ENCODE results near the gene ACCSL.

ACCSL gene

DNA sequence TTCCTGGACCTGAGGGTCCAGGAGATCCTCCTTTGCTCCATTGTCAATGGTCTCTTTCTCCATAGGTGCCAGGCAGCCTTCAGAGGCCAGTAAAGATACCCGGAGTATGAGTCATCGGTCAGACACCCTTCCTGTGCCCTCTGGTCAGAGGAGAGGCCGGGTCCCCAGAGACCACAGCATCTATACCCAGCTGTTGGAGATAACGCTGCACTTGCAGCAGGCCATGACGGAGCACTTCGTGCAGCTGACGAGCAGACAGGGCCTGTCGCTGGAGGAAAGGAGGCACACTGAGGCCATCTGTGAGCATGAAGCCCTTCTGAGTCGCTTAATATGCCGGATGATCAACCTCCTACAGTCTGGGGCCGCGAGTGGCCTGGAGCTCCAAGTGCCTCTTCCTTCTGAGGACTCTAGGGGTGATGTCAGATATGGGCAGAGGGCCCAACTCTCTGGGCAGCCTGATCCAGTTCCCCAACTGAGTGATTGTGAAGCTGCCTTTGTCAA is at the start of gene ACCSL:
ACCSL (plus strand) TSS at position 51 of the 501 bp plus-strand sequence; CDS start at position 107, 56 bp downstream.
- no peak for DNase-seq (ENCODE audit: low read depth in 2 of 2)

DNA sequence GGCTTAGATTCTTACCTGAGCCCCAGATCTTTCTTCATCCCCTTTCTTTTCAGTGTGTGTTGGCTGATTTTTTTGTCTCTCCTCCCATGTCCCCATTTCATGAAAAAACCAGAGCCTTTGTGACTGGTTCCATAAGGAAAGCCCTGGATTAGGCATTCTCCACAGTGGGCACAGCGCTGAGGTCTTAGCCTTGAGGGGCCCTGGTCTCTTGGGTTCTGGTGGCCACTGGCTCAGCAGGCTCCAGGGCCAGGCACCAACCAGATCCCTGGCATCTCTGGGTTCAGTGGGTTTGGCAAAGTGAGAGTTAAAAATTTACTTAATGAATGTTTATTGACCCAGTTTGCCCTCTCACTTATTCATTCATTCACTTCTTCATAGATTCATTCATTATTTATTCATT is 49.5 kb upstream of the ACCSL start:
- no peak for DNase-seq (ENCODE audit: low read depth in 2 of 2)

DNA sequence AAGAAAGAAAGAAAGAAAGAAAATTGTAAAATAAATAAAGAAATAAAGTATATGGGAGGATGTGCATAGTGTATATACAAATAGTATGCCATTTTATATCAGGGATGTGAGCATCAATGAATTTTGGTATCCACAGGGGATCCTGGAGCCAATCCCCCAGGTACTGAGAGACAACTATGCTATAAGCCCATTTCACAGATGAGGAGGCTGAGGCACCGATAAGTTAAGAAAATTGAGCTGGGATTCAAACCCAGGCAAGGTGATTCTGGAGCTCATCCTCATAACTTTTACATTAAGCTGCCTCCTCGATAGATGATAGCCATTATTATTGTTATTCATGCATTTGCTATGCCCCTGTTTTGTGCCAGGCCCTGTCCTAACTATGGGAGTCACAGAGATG is 47.0 kb upstream of the ACCSL start:
- DNase-seq (ENCODE audit: low read depth in 2 of 2): no peak

GRCh38 chr11:44002191-44003093 is 45.3 kb upstream of the ACCSL start:
- no peak for DNase-seq (ENCODE audit: low read depth in 2 of 2)

DNA sequence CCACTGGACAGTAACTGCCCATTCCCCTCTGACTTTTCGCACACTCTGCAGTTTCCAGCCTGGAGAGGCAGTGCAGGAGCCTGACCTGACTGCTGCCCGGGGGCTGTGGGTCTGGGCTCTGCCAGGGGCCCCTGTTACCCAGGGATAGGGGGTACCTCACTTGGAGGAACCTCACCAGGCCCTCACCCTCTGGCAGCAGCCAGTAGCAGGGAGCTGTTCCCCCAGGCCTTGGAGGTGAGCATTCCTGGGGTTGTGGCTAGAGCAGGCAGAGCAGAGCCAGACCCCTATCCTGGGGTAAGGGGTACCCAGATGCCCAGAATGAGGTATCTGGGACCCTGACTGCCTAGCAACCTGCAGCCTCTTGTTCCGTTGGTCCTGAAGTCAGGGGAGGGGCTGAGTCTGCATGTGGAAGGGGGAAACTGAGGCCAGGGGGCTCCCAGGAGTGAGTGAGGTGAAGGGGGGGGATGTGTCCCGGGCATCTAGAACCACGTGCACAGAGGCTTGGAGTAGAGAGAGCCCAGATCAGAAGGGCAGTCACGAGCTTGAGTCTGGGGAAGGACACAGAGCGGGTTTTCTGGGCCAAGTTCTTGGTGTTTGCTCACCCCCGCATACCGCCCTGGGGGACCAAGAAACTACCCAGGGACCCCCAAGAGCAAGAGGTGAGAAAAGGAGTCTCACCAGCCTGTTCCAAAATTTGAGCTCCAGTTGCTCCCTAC is 43.9 kb upstream of the ACCSL start:
- no peak for DNase-seq (ENCODE audit: low read depth in 2 of 2)

DNA sequence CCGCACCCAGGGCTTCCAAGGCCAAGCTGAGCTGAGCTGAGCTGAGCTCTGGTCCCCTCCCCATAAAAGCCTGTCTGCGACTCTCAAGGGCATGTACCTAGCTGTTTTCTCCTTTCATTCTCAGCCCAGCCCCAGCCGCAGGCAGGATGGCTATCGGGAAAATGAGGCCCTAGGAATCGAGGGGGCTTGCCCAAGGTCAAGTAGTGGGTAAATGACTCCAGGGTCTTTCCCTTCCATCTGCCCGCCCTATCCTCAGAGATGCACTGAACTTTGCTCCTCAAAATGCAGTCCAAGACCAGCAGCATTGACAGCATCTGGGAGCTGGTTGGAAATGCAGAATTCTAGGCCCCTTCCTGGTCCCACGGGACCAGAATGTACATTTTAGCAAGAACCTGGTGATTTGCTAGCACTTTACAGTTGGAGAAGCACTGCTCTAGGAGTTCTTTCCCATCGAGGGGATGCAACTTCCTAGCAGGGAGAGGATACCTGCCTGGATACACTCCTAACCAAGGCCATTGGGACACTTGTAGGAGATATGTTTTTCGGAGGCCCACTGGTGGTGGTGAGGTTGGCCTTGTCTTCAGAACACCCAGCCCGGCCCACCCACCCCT is 43.2 kb upstream of the ACCSL start:
- DNase-seq (ENCODE audit: low read depth in 2 of 2): no peak

- DNase-seq (ENCODE audit: low read depth in 2 of 2): no peak
Observed at GRCh38 chr11:44005063-44005701, 42.6 kb upstream of the ACCSL start.

- no peak for DNase-seq (ENCODE audit: low read depth in 2 of 2)
Observed at GRCh38 chr11:44005956-44006355, 41.8 kb upstream of the ACCSL start.

DNA sequence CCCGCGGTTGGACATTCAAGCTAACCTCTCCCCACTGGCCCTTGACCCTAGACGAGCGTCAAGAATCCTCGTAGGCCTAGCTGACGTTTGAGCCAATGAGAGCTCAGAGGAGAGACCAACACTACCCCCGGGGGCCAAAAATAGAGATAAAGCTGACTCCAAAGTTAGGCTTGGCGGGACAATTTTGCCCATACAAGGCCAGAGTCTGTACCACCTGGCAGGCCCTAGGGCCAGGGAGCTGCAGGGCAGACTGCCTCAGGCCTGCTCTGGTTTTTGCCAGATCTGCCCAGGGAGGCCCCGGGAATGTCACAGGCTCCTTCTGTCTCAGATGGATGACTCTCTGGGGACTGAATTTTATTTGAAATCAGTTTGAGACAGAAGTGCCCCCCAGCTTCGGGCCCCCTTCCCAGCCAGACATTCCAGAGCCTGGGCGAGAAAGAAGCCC is 40.8 kb upstream of the ACCSL start:
- no peak for DNase-seq (ENCODE audit: low read depth in 2 of 2)

- DNase-seq (ENCODE audit: low read depth in 2 of 2): no peak
Observed at GRCh38 chr11:44007481-44008087, 40.2 kb upstream of the ACCSL start.

DNA sequence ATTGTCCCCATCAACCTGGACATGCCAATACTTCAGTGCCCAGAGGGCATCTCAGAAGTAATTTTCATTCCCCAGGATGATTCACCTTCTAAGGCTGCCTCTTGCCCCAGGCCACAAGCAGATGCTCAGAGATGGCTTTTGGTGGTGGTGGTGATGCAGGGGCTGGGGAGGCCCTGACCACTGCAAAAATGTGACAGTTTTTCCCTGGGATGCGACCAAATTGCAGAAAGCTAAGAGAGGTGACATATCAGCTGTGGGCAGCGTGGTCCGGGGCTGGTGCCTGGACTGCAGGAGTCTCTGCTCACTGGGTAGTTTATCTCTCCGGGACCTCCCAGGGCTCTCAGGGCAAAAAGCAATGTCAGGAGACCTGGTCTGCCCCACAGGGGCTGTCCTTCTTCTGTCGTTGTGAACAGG is 39.7 kb upstream of the ACCSL start:
- no peak for DNase-seq (ENCODE audit: low read depth in 2 of 2)

GRCh38 chr11:44008698-44009097 is 39.1 kb upstream of the ACCSL start:
- no peak for DNase-seq (ENCODE audit: low read depth in 2 of 2)

DNA sequence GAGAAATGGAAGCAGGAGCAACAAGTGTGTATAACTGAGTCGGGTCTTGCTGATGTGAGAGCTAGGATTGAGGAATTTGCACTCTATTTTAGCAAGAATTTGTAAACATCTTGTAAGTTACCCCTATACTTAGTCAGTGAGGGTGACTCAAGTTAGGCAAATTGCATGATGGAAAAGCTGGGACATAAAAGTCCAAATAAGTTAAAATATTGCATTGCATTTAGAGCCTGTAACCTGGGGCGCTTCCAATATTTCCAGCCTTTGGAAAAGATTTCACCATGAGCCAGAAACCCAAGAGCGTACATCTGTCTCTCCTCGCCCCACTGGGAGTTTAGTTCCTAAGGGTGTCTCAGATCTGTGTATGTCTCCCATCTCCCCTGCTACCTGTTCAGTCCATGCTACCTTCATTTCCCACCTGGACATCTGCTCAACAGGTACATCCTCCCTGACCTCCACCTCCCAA is 37.0 kb upstream of the ACCSL start:
- DNase-seq (ENCODE audit: low read depth in 2 of 2): no peak

GRCh38 chr11:44011797-44012196 is 36.0 kb upstream of the ACCSL start:
- DNase-seq (ENCODE audit: low read depth in 2 of 2): no peak

- DNase-seq (ENCODE audit: low read depth in 2 of 2): no peak
Observed at GRCh38 chr11:44014968-44015623, 32.7 kb upstream of the ACCSL start.

DNA sequence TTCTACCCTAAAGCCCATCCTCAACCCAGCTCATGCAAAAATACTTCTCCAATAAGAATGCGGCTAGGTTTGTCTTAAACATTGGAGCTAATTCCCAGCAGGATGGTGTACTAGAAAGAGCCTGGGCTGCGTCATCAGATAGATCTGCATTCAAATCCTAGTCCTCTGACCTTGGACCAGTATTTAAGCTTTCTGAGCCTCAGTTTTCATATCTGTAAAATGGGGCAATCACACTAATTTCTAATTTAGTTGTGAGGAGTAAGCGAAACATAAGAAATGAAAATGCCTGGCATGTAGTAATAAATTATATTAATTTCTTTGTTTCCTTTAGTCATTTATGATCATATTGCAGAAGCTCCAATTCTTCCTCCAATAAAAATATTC is 32.2 kb upstream of the ACCSL start:
- DNase-seq (ENCODE audit: low read depth in 2 of 2): no peak

DNA sequence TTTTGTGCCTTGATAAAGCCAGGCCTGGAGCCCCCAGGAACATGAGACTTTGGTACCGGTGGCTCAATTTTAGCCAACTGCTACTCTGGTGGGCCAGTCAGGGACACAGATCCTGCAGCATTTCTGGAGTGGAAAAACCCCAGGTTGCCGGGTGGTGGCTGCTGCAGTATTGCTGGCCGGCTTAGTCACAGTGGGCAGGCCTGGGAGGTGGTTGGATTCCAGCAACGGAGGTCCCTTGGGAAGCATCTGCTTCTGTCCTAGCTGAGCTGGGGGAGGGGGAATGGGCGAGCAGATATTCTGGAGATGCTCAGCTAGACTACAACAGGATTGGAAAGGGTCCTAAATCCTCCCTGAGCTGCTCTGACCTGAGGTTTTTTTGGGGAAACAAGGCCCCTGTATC is 31.6 kb upstream of the ACCSL start:
- no peak for DNase-seq (ENCODE audit: low read depth in 2 of 2)

DNA sequence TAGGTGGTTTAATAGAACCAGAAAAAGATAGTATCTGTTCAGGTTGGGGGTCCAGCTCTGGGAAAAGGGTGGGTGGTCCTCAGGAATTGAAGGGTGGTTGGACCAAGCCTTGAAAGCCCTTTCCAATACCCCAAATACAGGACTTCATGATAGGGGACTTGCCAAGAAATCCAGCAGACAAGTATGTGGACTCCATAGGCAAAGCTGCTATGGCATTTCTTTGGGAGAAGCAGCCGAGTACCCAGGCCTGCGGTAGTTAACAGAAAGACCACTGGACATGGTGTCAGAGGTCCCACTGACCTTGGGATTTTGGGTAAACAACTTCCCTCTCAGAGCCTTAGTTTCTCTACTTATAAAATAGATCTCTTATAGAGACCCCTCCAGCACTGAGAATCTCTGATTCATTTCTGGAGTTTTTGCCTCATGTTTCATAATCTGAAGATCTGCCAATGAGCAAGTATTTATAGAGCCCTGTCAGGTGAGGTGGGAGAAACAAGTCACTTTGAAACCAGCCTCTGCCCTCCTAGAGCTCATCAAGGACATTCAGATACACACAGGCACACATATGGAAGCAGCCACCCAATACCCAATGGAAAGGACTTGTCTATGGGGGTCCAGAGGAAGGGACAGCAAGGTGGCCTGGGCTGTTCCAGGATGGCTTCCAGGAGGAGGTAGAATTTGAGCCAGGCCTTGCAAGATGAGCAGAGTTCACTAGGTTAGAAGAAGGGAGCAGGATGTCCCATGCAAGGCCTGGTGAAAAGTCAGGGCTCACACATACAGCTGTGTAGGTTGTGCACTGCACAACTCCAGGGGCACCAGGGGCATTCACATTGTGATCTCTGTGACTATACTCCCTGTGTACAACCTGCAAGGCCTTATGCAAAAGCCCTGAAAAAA is 31.0 kb upstream of the ACCSL start:
- no peak for DNase-seq (ENCODE audit: low read depth in 2 of 2)

DNA sequence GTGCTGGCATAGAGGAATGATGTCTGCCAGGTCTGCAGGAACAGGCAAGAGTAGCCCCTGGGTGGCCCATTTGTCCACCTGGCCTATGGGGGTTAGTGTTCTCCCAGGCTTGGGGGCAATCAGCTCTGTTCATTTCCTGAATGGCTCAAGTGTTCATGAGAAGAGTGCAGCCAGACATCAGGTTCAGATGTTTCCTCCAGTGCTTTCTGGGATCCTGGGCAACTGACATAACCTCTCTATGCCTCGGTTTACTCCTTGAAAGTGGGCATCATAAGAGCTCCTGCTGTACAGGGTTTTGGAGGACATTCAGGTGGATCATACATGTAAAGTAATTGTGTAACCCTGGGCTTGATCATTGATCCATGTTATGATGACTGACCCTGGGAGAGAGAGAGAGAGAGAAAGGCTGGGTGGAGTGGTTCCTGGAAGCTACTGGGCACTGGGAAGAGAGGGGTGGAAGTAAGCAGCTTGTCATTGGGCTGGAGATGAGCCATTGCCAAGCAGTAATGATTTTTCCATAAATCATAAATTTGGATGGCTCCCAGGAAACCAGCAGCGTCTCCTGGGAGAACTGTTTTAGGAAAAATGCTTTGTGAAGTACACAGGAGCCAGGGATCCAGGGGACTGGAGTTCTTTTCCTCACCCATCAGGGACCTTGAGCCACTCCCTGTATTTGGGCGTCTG is 30.2 kb upstream of the ACCSL start:
- no peak for DNase-seq (ENCODE audit: low read depth in 2 of 2)

Data from stimulated activated CD4-positive, alpha-beta T cell treated with anti-CD3 and anti-CD28 coated beads, Interleukin-12 subunit alpha, Interleukin-12 subunit beta, amount 100 ng/mL, for 24 hours (primary cell).